CD4-positive, alpha-beta T cell treated with Interleukin-4 for 1 hour (primary cell): ENCODE data around the gene LIME1.
"Not testable (repeated sequence)": the region's sequence is repeated elsewhere in the genome, so short reads cannot be mapped to it uniquely, and the experiment has no call there.

Source experiments
- DNase-seq, 2 donors: peaks; one replicate each; pipeline ENCODE4 v3.0.0-alpha.2; 2020 to 2022

The LIME1 gene

DNA sequence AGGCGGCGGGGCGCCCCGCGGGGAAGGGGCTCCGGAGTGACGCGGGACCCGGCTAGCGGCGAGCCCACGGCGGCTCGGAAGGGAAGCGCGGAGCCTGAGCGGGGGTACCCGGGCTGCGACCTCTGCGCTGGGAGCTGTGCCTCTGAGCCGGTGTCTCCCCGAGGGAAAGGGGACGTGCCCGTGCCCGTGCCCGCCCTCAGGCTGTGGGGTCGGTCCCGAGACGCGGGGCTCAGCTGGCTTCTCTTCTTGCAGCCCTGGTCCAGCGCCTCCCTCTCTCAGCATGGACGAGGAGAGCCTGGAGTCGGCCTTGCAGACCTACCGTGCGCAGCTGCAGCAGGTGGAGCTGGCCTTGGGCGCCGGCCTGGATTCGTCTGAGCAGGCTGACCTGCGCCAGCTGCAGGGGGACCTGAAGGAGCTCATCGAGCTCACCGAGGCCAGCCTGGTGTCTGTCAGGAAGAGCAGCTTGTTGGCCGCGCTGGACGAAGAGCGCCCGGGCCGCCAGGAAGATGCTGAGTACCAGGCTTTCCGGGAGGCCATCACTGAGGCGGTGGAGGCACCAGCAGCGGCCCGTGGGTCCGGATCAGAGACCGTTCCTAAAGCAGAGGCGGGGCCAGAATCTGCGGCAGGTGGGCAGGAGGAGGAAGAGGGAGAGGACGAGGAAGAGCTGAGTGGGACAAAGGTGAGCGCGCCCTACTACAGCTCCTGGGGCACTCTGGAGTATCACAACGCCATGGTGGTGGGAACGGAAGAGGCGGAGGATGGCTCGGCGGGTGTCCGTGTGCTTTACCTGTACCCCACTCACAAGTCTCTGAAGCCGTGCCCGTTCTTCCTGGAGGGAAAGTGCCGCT, 27.9 kb upstream of the LIME1 start:
- no peak for DNase-seq

- DNase-seq: no peak
Observed at GRCh38 chr20:63709149-63709527, 27.3 kb upstream of the LIME1 start.

GRCh38 chr20:63711085-63711645, 25.3 kb upstream of the LIME1 start:
- DNase-seq: no peak

GRCh38 chr20:63712191-63712590, 24.3 kb upstream of the LIME1 start:
- no peak for DNase-seq

DNA sequence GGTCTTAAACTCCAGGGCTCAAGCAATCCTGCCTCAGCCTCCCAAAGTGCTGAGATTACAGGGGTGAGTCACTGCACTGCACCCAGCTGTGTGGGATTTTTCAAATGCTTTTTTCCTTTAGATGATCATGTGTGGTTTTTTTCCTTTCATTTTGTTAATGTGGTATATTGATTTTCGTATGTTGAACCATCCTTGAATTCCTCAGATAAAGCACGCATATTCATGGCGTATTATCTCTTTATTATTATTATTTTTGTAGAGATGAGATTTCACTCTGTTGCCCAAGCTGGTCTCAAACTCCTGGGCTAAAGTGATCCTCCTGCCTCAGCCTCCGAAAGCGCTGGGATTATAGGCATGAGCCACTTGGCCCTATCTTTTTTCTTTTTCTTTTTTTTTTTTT, 21.6 kb upstream of the LIME1 start:
- DNase-seq: no peak

DNA sequence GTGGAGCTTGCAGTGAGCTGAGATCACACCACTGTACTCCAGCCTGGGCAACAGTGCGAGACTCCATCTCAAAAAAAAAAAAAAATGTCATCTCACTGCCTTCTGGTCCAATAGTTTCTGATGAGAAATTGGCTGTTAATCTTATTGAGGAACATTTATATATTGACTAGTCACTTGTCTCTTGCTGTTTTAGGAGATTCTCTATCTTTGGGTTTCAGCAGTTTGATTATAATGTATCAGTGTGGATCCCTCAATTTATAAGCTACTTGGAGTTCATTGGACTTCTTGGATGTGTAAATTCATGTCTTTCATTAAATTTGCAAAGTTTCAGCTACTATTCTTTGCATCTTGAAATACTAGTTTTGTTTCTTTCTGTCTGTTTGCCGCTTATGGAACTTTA, 17.5 kb upstream of the LIME1 start:
- DNase-seq: no peak

DNA sequence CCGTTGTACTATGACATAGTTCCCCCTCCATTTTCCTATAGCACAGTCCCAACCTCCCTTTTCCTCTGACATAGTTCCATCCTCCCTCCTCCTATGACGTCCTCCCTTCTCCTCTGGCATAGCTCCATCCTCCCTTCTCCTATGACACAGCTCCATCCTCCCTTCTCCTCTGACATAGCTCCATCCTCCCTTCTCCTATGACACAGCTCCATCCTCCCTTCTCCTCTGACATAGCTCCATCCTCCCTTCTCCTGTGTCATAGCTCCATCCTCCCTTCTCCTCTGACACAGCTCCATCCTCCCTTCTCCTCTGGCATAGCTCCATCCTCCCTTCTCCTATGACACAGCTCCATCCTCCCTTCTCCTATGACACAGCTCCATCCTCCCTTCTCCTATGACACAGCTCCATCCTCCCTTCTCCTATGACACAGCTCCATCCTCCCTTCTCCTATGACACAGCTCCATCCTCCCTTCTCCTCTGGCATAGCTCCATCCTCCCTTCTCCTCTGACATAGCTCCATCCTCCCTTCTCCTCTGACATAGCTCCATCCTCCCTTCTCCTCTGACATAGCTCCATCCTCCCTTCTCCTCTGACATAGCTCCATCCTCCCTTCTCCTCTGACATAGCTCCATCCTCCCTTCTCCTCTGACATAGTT, 13.4 kb upstream of the LIME1 start:
- DNase-seq: not testable (repeated sequence)

DNA sequence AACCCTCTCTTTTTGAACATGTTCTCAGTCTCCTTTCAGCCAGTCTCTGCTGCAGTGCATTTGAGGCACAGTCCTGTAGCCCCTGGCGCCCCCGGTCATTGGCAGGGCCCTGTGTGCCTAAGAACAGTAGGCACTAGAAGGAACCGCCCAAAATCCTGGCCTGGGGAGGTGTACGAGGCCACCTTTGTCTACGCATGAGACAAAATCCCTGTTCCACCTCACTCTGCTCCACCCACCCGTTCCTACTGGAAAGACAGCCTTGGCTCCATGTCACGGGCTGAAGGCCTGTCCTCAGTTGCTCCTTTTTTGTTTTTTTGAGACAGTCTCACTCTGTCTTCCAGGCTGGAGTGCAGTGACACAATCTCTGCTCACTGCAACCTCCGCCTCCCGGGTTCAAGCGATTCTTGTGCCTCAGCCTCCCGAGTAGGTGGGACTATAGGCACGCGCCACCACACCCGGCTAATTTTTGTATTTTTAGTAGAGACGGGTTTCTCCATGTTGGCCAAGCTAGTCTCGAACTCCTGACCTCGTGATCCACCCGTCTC, 6.2 kb upstream of the LIME1 start:
- not testable (repeated sequence) for DNase-seq

- no peak for DNase-seq
Observed at GRCh38 chr20:63731410-63731809, 5.1 kb upstream of the LIME1 start.

GRCh38 chr20:63732118-63733095, 4.1 kb upstream of the LIME1 start:
- no peak for DNase-seq

- no peak for DNase-seq
Observed at GRCh38 chr20:63733117-63733516, 3.3 kb upstream of the LIME1 start.

- DNase-seq: no peak
Observed at GRCh38 chr20:63733579-63734081, 2.8 kb upstream of the LIME1 start.

DNA sequence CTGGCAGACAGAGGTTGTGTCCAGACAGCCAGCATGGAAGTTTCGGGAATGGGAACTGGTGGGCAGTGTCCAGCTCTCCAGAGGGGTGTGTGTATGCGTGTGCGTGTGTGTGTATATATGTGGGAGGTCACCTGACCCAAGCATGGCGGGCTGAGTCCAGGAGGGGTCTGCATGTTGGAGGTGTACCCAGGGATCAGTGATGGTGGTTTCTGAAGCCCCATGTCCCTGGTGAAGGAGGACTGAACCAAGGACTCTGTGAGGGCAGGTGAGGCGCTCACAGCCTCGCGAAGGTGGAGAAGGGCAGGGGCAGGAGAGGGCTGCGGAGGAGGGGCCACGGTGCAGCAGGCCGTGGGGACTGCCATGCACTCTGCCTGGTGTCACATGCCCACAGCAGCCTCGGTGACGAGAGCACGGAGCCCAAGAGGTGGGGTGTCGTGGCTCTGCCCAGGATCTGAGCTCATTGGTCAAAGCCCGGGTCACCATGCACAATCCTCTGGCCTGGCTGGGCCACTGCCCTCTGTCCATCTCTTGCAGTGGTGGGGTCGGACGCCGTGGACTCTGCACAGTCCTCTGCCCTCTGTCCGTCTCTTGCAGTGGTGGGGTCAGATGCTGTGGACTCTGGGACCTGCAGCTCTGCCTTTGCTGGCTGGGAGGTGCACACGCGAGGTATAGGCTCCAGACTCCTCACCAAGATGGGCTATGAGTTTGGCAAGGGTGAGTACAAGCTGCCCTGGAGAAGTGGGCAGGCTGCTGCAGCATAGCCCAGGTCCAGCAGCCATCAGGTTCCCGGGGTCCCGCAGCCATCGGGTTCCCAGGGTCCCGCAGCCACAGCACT, 2.1 kb upstream of the LIME1 start:
- no peak for DNase-seq

GRCh38 chr20:63734946-63735858, 1.3 kb upstream of the LIME1 start:
- no peak for DNase-seq

GRCh38 chr20:63736893-63737694, 630 bp downstream of the LIME1 start:
- DNase-seq: peak; percentile 37 to 50

- DNase-seq: no peak
Observed at GRCh38 chr20:63737695-63737944, 1.2 kb downstream of the LIME1 start.

- DNase-seq: peak in 1 of 2 donors; percentile 42
Observed at GRCh38 chr20:63737945-63738686, 1.7 kb downstream of the LIME1 start.

GRCh38 chr20:63738687-63739129, 2.2 kb downstream of the LIME1 start:
- peak in 1 of 2 donors; percentile 41 for DNase-seq
